Measurements from ENCODE around the gene ZBED1.
"Not testable (repeated sequence)": the region's sequence is repeated elsewhere in the genome, so short reads cannot be mapped to it uniquely, and the experiment has no call there.

DNA sequence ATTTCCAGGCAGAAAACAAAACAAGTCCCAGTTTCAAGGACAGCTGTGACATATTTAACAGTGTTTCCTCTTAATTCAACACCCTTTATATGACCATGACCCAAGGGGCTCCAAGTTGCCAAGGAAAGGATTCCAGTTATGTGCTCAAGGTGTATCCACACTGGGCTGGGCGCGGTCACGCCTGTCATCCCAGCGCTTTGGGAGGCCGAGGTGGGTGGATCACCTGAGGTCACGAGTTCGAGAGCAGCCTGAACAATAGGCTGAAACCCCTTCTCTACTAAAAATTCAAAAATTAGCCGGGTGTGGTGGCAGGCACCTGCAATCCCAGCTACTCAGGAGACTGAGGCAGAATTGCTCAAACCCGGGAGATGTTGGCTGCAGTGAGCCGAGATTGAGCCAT lies 29.6 kb downstream of the ZBED1 start:
- TF ChIP-seq CTCF (conservative IDR thresholded peaks at IDR 0.05); ZFX (IDR thresholded peaks at IDR 0.05): not testable (repeated sequence)
